SH-SY5Y (cell line): ENCODE data around the gene FTMT.

ENCODE experiments used
- GATA2 ChIP-seq: IDR thresholded peaks from 2 replicates; pipeline ENCODE4 v1.6.1; 2011; ENCODE audit warnings: mild to moderate bottlenecking, low read depth, low read length
- GATA3 ChIP-seq: IDR thresholded peaks from 2 replicates; pipeline ENCODE4 v1.6.1; 2011; ENCODE audit warnings: low read depth, mild to moderate bottlenecking, low read length, moderate library complexity

GRCh38 chr5:121833617-121834016, 18.1 kb upstream of the FTMT start:
- TF ChIP-seq GATA2 = no peak
- TF ChIP-seq GATA3 = no peak
